ENCODE measurements around the gene MCM3AP.

MCM3AP gene

DNA sequence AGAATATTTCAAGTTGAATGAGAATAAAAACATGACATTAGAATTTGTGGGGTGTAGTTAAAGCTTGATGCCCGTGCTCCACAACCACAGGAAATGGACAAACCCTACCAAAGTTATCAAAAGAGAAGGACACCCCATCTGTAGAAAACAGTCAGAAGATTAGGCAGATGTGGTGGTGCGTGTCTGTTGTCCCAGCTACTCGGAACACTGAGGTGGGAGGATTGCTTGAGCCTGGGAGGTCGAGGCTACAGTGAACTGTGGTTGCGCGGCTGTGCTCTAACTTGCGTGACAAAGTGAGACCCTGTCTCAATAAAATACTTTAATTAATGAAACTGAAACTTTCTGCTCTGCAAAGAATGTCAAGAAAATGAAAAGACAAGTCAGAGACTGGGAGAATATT is 99.7 kb downstream of the MCM3AP start:
- H3K4me1 ChIP-seq (ENCODE audit: control insufficient read depth, insufficient read depth, low read length, poor library complexity, severe bottlenecking) = no peaks in the 10 kb centered on the region
- H3K9me3 ChIP-seq (ENCODE audit: control insufficient read depth, low read length) = no peaks in the 10 kb centered on the region
- DNase-seq = no peak
- no peaks in the 10 kb centered on the region for H3K27me3 ChIP-seq (replicated peaks; ENCODE audit: control insufficient read depth, insufficient read depth, low read length, poor library complexity, severe bottlenecking)
- no peak overlapping the region for H3K27ac ChIP-seq (ENCODE audit: insufficient read depth, low read length, poor library complexity, severe bottlenecking)
- no peak overlapping the region for H3K4me3 ChIP-seq (ENCODE audit: insufficient read depth, low read depth, low read length, poor library complexity, severe bottlenecking)
- H3K36me3 ChIP-seq (ENCODE audit: control insufficient read depth, insufficient read depth, low read length) = no peaks in the 10 kb centered on the region

Measured in effector memory CD4-positive, alpha-beta T cell (primary cell).